ENCODE data around the gene PRKG1. TPM values are rescaled to one million over a fixed set of nuclear protein-coding genes. Genes with fewer than 3 reads are reported as not detected.

PRKG1 gene
- total RNA-seq, 1 experiment from 2014 or later: 16.5 TPM

- TF ChIP-seq ATF2 (CRISPR knock-in tag; IDR thresholded peaks at IDR 0.05; ENCODE audit: borderline replicate concordance, low read depth) (no peak), SMAD3 (CRISPR knock-in tag; IDR thresholded peaks at IDR 0.05; ENCODE audit: borderline replicate concordance) (no peak), ZNF396 (CRISPR knock-in tag; IDR thresholded peaks at IDR 0.05; ENCODE audit: borderline replicate concordance) (no peak), E2F5 (CRISPR knock-in tag; IDR thresholded peaks at IDR 0.05) (no peak), ATF1 (CRISPR knock-in tag; IDR thresholded peaks at IDR 0.05) (no peak), MAX (CRISPR knock-in tag; IDR thresholded peaks at IDR 0.05) (no peak), PREB (CRISPR knock-in tag; IDR thresholded peaks at IDR 0.05; ENCODE audit: borderline replicate concordance) (no peak), ERG (CRISPR knock-in tag; IDR thresholded peaks at IDR 0.05) (no peak)
These were observed 270.1 kb downstream of the PRKG1 start (continued) for GRCh38 chr10:51344371-51344770.

- ATAC-seq (no peak), DNase-seq (ENCODE audit: low spot score) (no peak)
- Mint-ChIP-seq H3K9me3 (peaks cover 22% of the 10 kb centered on the region), H3K27ac (no peak overlapping the region), H3K4me3 (no peak overlapping the region), H3K36me3 (peaks cover 9% of the 10 kb centered on the region; the same call in 1 of the 2 replicates), H3K4me1 (no peaks in the 10 kb centered on the region), H3K27me3 (ENCODE audit: low read depth) (no peaks in the 10 kb centered on the region)
- CTCF ChIA-PET: no interaction called here
- POLR2A ChIA-PET: no interaction called here
- no peak for TF ChIP-seq ZNF416 (CRISPR knock-in tag; IDR thresholded peaks at IDR 0.05)
- no peak for TF ChIP-seq PRRX2 (CRISPR knock-in tag; IDR thresholded peaks at IDR 0.05)
- no peak for TF ChIP-seq MYBL2 (CRISPR knock-in tag; IDR thresholded peaks at IDR 0.05)
- no peak for TF ChIP-seq MAX (CRISPR knock-in tag; IDR thresholded peaks at IDR 0.05)
- no peak for TF ChIP-seq TP53 (CRISPR knock-in tag; IDR thresholded peaks at IDR 0.05)
- TF ChIP-seq KAT7 (CRISPR knock-in tag; IDR thresholded peaks at IDR 0.05; ENCODE audit: borderline replicate concordance): no peak
- TF ChIP-seq RORB (CRISPR knock-in tag; IDR thresholded peaks at IDR 0.05): no peak
- TF ChIP-seq ZNF263 (CRISPR knock-in tag; IDR thresholded peaks at IDR 0.05; ENCODE audit: low read depth): no peak
- no peak for TF ChIP-seq RELA (CRISPR knock-in tag; IDR thresholded peaks at IDR 0.05; ENCODE audit: borderline replicate concordance)
- no peak for TF ChIP-seq CTCF (IDR thresholded peaks at IDR 0.05)
- no peak for TF ChIP-seq HMGXB4 (CRISPR knock-in tag; IDR thresholded peaks at IDR 0.05)
- TF ChIP-seq MLX (CRISPR knock-in tag; IDR thresholded peaks at IDR 0.05): no peak
- TF ChIP-seq ZNF425 (CRISPR knock-in tag; conservative IDR thresholded peaks at IDR 0.05): no peak
- no peak for TF ChIP-seq STAT6 (CRISPR knock-in tag; conservative IDR thresholded peaks at IDR 0.05; ENCODE audit: low read depth)
- no peak for TF ChIP-seq JAZF1 (CRISPR knock-in tag; IDR thresholded peaks at IDR 0.05)
These were observed 274.3 kb downstream of the PRKG1 start for GRCh38 chr10:51348622-51349021.

Measured in WTC11 (cell line).